Coronary artery (tissue), 2 donors: Measurements from ENCODE around the gene LIN28B.

ENCODE experiments used
- DNase-seq: peaks from one replicate; pipeline ENCODE4 v3.0.0-alpha.2; 2017; ENCODE audit warnings: low spot score
- H3K27ac ChIP-seq, 2 donors: fragments of 200-600 bp; sonication (generic); one replicate each; pipeline ENCODE4 v1.5.1; 2016 to 2019
- H3K4me3 ChIP-seq: fragments of 200-600 bp; sonication (generic); 2 replicates; pipeline ENCODE4 v1.5.1; 2016; ENCODE audit warnings: mild to moderate bottlenecking, moderate library complexity
- CTCF ChIP-seq: fragments of 200-600 bp; sonication (generic); IDR thresholded peaks from one replicate; pipeline ENCODE4 v1.5.1; 2019; ENCODE audit warnings: antibody characterized with exemption

LIN28B gene

GRCh38 chr6:105108631-105109262 lies 151.8 kb downstream of the LIN28B start:
- Histone ChIP-seq H3K27ac (no peak overlapping the region), H3K4me3 (no peak overlapping the region)
- DNase-seq, result no peak
- TF ChIP-seq CTCF, result no peak

- Histone ChIP-seq H3K4me3 (no peak overlapping the region), H3K27ac (no peak overlapping the region)
- no peak for DNase-seq
- no peak for TF ChIP-seq CTCF
Measured at GRCh38 chr6:105109955-105110895, 153.3 kb downstream of the LIN28B start.

DNA sequence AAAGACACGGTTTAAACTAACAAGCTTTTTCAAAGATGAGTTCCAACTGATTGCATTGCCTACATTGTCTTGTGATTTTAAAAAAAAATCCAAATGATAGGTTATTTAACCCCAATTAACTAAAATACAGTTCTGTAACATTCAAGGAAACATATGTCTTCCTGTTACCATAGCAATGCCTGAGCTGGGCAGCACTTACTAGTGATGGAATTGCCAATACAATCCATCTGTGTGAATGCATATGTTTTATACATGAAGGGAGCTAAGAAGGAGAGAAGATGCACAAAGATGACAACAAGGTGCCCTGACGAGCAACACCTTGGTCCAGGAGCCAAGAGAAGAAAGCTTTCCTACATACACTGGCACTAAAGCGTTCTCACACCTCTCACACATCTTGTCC lies 154.2 kb downstream of the LIN28B start:
- Histone ChIP-seq H3K4me3 (no peak overlapping the region), H3K27ac (no peak overlapping the region)
- DNase-seq, result no peak
- no peak for TF ChIP-seq CTCF

DNA sequence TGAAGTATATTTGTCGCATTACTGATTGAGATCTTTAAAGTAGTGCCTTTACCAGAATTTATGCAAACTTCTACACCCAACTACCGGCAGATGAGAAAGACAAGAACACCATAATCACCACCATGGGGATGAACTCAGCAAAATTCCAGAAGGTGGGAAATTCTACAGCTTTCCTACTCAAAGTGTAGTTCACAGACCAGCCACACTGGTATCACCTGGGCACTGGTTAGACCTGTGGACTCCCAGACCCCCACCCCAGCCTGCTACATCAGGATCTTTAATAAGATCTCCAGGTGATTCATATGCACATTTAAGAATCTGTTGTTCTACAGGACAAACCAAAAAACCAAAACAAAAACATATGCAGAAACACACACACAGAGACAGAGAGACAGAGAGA lies 155.0 kb downstream of the LIN28B start:
- TF ChIP-seq CTCF, result no peak

DNA sequence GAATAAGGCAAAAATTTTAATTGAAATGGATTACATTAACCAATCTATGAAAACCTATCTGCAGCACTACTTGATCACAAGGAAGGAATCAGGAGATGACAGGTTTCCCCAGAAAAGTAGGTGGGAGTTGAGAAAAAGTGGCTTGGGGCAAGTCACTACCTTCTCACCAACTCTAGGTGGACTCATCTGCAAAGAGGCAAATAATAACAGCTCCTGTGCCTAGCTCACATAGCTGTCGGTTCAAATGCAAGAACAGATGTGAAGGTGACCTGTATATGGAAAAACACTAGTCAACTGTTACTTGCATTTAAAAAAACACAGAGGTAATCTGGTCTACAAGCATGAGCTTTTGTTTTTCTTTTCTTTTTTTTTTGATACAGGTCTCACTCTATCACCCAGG lies 155.7 kb downstream of the LIN28B start:
- Histone ChIP-seq H3K4me3 (no peak overlapping the region), H3K27ac (no peak overlapping the region)
- DNase-seq, result no peak
- TF ChIP-seq CTCF, result no peak

More for the DNA sequence above, 155.0 kb downstream of the LIN28B start:
- no peak for DNase-seq
- Histone ChIP-seq H3K27ac (no peak overlapping the region), H3K4me3 (no peak overlapping the region)

DNA sequence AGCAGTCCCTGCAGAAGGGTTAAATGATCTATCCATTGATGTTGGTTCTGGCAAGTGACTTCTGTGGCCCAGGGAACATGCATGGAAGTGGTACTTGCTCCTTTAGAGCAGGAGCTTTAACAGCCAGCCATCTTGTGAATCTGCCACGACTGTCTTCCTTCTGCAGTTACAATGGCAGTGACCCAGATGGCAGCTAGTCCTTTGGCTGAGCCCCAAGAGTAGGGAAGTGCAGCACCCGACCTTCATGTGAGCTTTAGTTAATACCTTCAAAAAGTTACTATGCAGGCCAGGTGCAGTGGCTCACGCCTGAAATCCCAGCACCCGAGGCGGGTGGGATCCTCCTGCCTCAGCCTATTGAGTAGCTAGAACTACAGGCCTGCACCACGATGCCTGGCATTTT lies 156.5 kb downstream of the LIN28B start:
- Histone ChIP-seq H3K27ac (no peak overlapping the region), H3K4me3 (no peak overlapping the region)
- no peak for DNase-seq
- no peak for TF ChIP-seq CTCF
